ENCODE measurements around the gene CCDC33. TPM values are rescaled to one million over a fixed set of nuclear protein-coding genes. Genes with fewer than 3 reads are reported as not detected.

CCDC33 gene
- total and polyA plus RNA-seq, 10 of the 15 experiments (the other 5 are each of a cell fraction or from before 2014, with no cell fraction given), result 0.57 to 5.8 (median 4.3) TPM

GRCh38 chr15:74382004-74382816, 146.1 kb downstream of the CCDC33 start (continued):
- TF ChIP-seq E2F8 (IDR thresholded peaks at IDR 0.05; ENCODE audit: low read depth, partially characterized antibody) (no peak), POLR2A (IDR thresholded peaks at IDR 0.05; ENCODE audit: low read depth, low read length) (no peak), CEBPZ (IDR thresholded peaks at IDR 0.05; ENCODE audit: low read depth, low read length) (no peak), CTCF (IDR thresholded peaks at IDR 0.05 in 2 of 3, conservative IDR thresholded peaks at IDR 0.05 in 1 of 3; ENCODE audit: control insufficient read depth in 2 of 3, extremely low read depth in 1 of 3, insufficient read depth in 1 of 3, low read depth in 3 of 3, low read length in 3 of 3) (peak; percentile 93 to 98 (median 97); a peak in 5 of 6 replicates), CBFB (IDR thresholded peaks at IDR 0.05; ENCODE audit: low read depth) (no peak), ZBTB33 (IDR thresholded peaks at IDR 0.05) (no peak), ATF2 (IDR thresholded peaks at IDR 0.05; ENCODE audit: low read length) (no peak), ZNF622 (IDR thresholded peaks at IDR 0.05) (no peak), PBX3 (IDR thresholded peaks at IDR 0.05; ENCODE audit: insufficient replicate concordance, low read depth, low read length) (no peak), SUPT20H (IDR thresholded peaks at IDR 0.05; ENCODE audit: borderline replicate concordance, control insufficient read depth, low read depth, low read length) (no peak), CHD2 (IDR thresholded peaks at IDR 0.05; ENCODE audit: borderline replicate concordance, low read depth, low read length) (no peak), FOXM1 (IDR thresholded peaks at IDR 0.05; ENCODE audit: low read depth, low read length) (no peak), CEBPB (IDR thresholded peaks at IDR 0.05; ENCODE audit: borderline replicate concordance in 1 of 2, low read depth in 2 of 2, low read length in 2 of 2) (no peak)

Data from GM12878 (cell line).